Suprapubic skin (tissue), 4 donors: ENCODE measurements around the gene TTLL1. TPM values are rescaled to one million over a fixed set of nuclear protein-coding genes. Genes with fewer than 3 reads are reported as not detected.

Source experiments
- DNase-seq, 2 donors: peaks; one replicate each; pipeline ENCODE4 v3.0.0-alpha.2; 2019; ENCODE audit warnings: low spot score in 2 of 2
- H3K27ac ChIP-seq: fragments of 200-600 bp; sonication (generic); one replicate; pipeline ENCODE4 v1.5.1; 2019
- H3K27me3 ChIP-seq: fragments of 200-600 bp; sonication (generic); one replicate; pipeline ENCODE4 v1.5.1; 2019
- H3K36me3 ChIP-seq: fragments of 200-600 bp; sonication (generic); one replicate; pipeline ENCODE4 v1.5.1; 2019
- H3K4me1 ChIP-seq: fragments of 200-600 bp; sonication (generic); one replicate; pipeline ENCODE4 v1.5.1; 2019
- H3K4me3 ChIP-seq: fragments of 200-600 bp; sonication (generic); one replicate; pipeline ENCODE4 v1.5.1; 2019; ENCODE audit warnings: mild to moderate bottlenecking
- H3K9me3 ChIP-seq: fragments of 200-600 bp; sonication (generic); one replicate; pipeline ENCODE4 v1.5.1; 2019
- CTCF ChIP-seq, 2 donors: fragments of 200-600 bp in 1 of 2; fragments of 450-650 bp in 1 of 2; sonication (generic) in 1 of 2; IDR thresholded peaks; one replicate each; pipeline ENCODE4 v1.5.1; 2016 to 2019; ENCODE audit warnings: antibody characterized with exemption in 2 of 2, mild to moderate bottlenecking in 1 of 2, moderate library complexity in 1 of 2
- EP300 ChIP-seq: sonication (generic); formaldehyde crosslinking; IDR thresholded peaks from one replicate; pipeline ENCODE4 v1.6.1; 2017; ENCODE audit warnings: antibody characterized with exemption
- POLR2A ChIP-seq, 2 donors: fragments of 450-650 bp; IDR thresholded peaks; one replicate each; pipeline ENCODE4 v1.6.1; 2017; ENCODE audit warnings: antibody characterized with exemption in 2 of 2, mild to moderate bottlenecking in 2 of 2, moderate library complexity in 2 of 2
- POLR2AphosphoS5 ChIP-seq, 3 donors: sonication (generic); formaldehyde crosslinking; IDR thresholded peaks; one replicate each; pipeline ENCODE4 v1.6.1; 2017; ENCODE audit warnings: antibody characterized with exemption in 3 of 3
- WGBS: methylation state at CpG from one replicate; pipeline ENCODE4 v1.1.5; 2018; 5-methylcytosine and 5-hydroxymethylcytosine counted together
- total RNA-seq, 4 donors: library from RNA; depleted of rRNA; stranded (reverse); fragments of >200 nt; gene quantifications; one replicate each; pipeline ENCODE4 v1.1.0, GENCODE V29; 2016

TTLL1 gene
- total RNA-seq, 4 donors from 2014 or later: 4.3 to 8.7 (median 5.0) TPM

GRCh38 chr22:43081968-43082367, 7.2 kb downstream of the TTLL1 start:
- TF ChIP-seq POLR2A (IDR thresholded peaks at IDR 0.05): no peak
- no peak for TF ChIP-seq EP300
- no peak for TF ChIP-seq POLR2AphosphoS5 (IDR thresholded peaks at IDR 0.05)
- no peak for TF ChIP-seq CTCF (IDR thresholded peaks at IDR 0.05)
- WGBS: 68% methylated on average over 4 of the region's 4 CpGs

GRCh38 chr22:43080616-43081015, 8.6 kb downstream of the TTLL1 start:
- TF ChIP-seq POLR2AphosphoS5 (IDR thresholded peaks at IDR 0.05): no peak
- no peak for TF ChIP-seq POLR2A (IDR thresholded peaks at IDR 0.05)
- no peak for TF ChIP-seq EP300
- TF ChIP-seq CTCF (IDR thresholded peaks at IDR 0.05): no peak
- no peaks in the 10 kb centered on the region for H3K9me3 ChIP-seq
- no peak overlapping the region for H3K4me3 ChIP-seq
- 57% methylated on average over 2 of the region's 2 CpGs for WGBS
- no peaks in the 10 kb centered on the region for H3K4me1 ChIP-seq
- no peaks in the 10 kb centered on the region for H3K36me3 ChIP-seq
- no peak for DNase-seq
- H3K27ac ChIP-seq: no peak overlapping the region
- no peaks in the 10 kb centered on the region for H3K27me3 ChIP-seq

More at GRCh38 chr22:43081968-43082367, 7.2 kb downstream of the TTLL1 start:
- Histone ChIP-seq H3K4me1 (no peaks in the 10 kb centered on the region), H3K36me3 (no peaks in the 10 kb centered on the region), H3K27me3 (no peaks in the 10 kb centered on the region), H3K27ac (no peak overlapping the region), H3K4me3 (no peak overlapping the region), H3K9me3 (no peaks in the 10 kb centered on the region)
- DNase-seq: no peak

GRCh38 chr22:43079742-43080141, 9.4 kb downstream of the TTLL1 start:
- no peak for DNase-seq
- TF ChIP-seq POLR2AphosphoS5 (IDR thresholded peaks at IDR 0.05) (no peak), CTCF (IDR thresholded peaks at IDR 0.05) (no peak), EP300 (no peak), POLR2A (IDR thresholded peaks at IDR 0.05) (no peak)
- no peak overlapping the region for H3K27ac ChIP-seq
- H3K4me1 ChIP-seq: no peaks in the 10 kb centered on the region
- no peaks in the 10 kb centered on the region for H3K36me3 ChIP-seq
- no peaks in the 10 kb centered on the region for H3K9me3 ChIP-seq
- no peaks in the 10 kb centered on the region for H3K27me3 ChIP-seq
- WGBS: 95% methylated on average over 14 of the region's 14 CpGs
- no peak overlapping the region for H3K4me3 ChIP-seq

- Histone ChIP-seq H3K9me3 (no peaks in the 10 kb centered on the region), H3K36me3 (no peaks in the 10 kb centered on the region), H3K4me3 (no peak overlapping the region), H3K4me1 (no peaks in the 10 kb centered on the region), H3K27ac (no peak overlapping the region), H3K27me3 (no peaks in the 10 kb centered on the region)
- WGBS: 81% methylated on average over 12 of the region's 12 CpGs
- DNase-seq: no peak
- TF ChIP-seq CTCF (IDR thresholded peaks at IDR 0.05) (no peak), EP300 (no peak), POLR2AphosphoS5 (IDR thresholded peaks at IDR 0.05) (no peak), POLR2A (IDR thresholded peaks at IDR 0.05) (no peak)
These were observed 10.7 kb downstream of the TTLL1 start for GRCh38 chr22:43078522-43078921.

- no peaks in the 10 kb centered on the region for H3K9me3 ChIP-seq
- no peak overlapping the region for H3K27ac ChIP-seq
- WGBS: 89% methylated on average over 7 of the region's 20 CpGs
- H3K36me3 ChIP-seq: no peaks in the 10 kb centered on the region
- TF ChIP-seq POLR2AphosphoS5 (IDR thresholded peaks at IDR 0.05): no peak
- no peak for TF ChIP-seq EP300
- TF ChIP-seq CTCF (IDR thresholded peaks at IDR 0.05): no peak
- TF ChIP-seq POLR2A (IDR thresholded peaks at IDR 0.05): no peak
- no peak for DNase-seq
- H3K4me3 ChIP-seq: no peak overlapping the region
- H3K4me1 ChIP-seq: no peaks in the 10 kb centered on the region
- H3K27me3 ChIP-seq: no peaks in the 10 kb centered on the region
These were observed 11.9 kb downstream of the TTLL1 start for GRCh38 chr22:43077121-43077877.
